ENCODE measurements around the gene NDUFA12. TPM values are rescaled to one million over a fixed set of nuclear protein-coding genes. Genes with fewer than 3 reads are reported as not detected.

NDUFA12 gene
- total RNA-seq: 100 to 1,000 TPM in 2 of 7 donors, 10 to 100 TPM in 5; 65.1 to 118 (median 91.2) TPM
- 100 to 1,000 TPM in 2 of 3 donors, 10 to 100 TPM in 1; 92.0 to 150 (median 145) TPM for polyA plus RNA-seq
- long read RNA-seq, donor 1, transcript NDUFA12-201 (4 exons, 635 nt): major isoform, 102 of 128 reads
- long read RNA-seq, donor 1, partial matches to known transcripts: 21 of 128 reads
- long read RNA-seq, donor 1, other reads (novel, unspliced or antisense): 0 of 128 reads
- long read RNA-seq, donor 2, transcript NDUFA12-206 (3 exons, 487 nt): minor isoform, 5 of 118 reads
- long read RNA-seq, donor 2, transcript NDUFA12-201 (4 exons, 635 nt): major isoform, 72 of 118 reads
- long read RNA-seq, donor 2, partial matches to known transcripts: 38 of 118 reads
- long read RNA-seq, donor 2, other reads (novel, unspliced or antisense): 0 of 118 reads

GRCh38 chr12:95003213-95003920 lies at the start of gene NDUFA12:
TSS of gene NDUFA12 (minus strand) at chr12:95003697. CDS start at chr12:95003680, 17 bp downstream.
- Histone ChIP-seq H3K27ac (peak within 1 kb of the TSS; percentile 73 to 93 (median 90)), H3K36me3 (peaks cover 0 to 26% (median 13%) of the 10 kb centered on the region in 6 donors), H3K4me3 (peak within 1 kb of the TSS; percentile 60 to 94 (median 80)), H3K27me3 (replicated peaks in 1 of 7) (no peaks in the 10 kb centered on the region), H3K9me3 (peaks cover 2 to 23% (median 18%) of the 10 kb centered on the region in 8 donors), H3K4me1 (peaks cover 24 to 66% (median 54%) of the 10 kb centered on the region in 6 donors)
- TF ChIP-seq POLR2A (IDR thresholded peaks at IDR 0.05) (peak in 1 of 3 donors; percentile 58), POLR2AphosphoS5 (IDR thresholded peaks at IDR 0.05) (peak; percentile 92 to 96 (median 94)), CTCF (IDR thresholded peaks at IDR 0.05 in 8 of 11, conservative IDR thresholded peaks at IDR 0.05 in 3 of 11) (no peak)
- peak; percentile 99 for DNase-seq
- 0 to 1% (median 0%) methylated on average over 19 to 34 of the region's 34 CpGs for WGBS, 5 donors
- intact Hi-C loops (cut with DNase I; ENCODE audit: low total_unique reads): no loop called here

GRCh38 chr12:95051241-95051640 lies 47.7 kb upstream of the NDUFA12 start:
- H3K27ac ChIP-seq: no peak overlapping the region
- no peak for DNase-seq
- TF ChIP-seq CTCF (IDR thresholded peaks at IDR 0.05 in 8 of 11, conservative IDR thresholded peaks at IDR 0.05 in 3 of 11): no peak
- TF ChIP-seq POLR2A (IDR thresholded peaks at IDR 0.05): no peak
- TF ChIP-seq POLR2AphosphoS5 (IDR thresholded peaks at IDR 0.05): no peak
- H3K36me3 ChIP-seq: peaks cover 0 to 100% (median 66%) of the 10 kb centered on the region in 6 donors
- no peaks in the 10 kb centered on the region for H3K9me3 ChIP-seq
- no peaks in the 10 kb centered on the region for H3K27me3 ChIP-seq (replicated peaks in 1 of 7)
- 91 to 98% (median 94%) methylated on average over 4 of the region's 4 CpGs for WGBS, 5 donors
- H3K4me1 ChIP-seq: no peaks in the 10 kb centered on the region
- no peak overlapping the region for H3K4me3 ChIP-seq
- intact Hi-C loops (cut with DNase I; ENCODE audit: low total_unique reads): no loop called here

- H3K36me3 ChIP-seq: peaks cover 0 to 97% (median 29%) of the 10 kb centered on the region in 6 donors
- TF ChIP-seq POLR2AphosphoS5 (IDR thresholded peaks at IDR 0.05): no peak
- no peak for TF ChIP-seq CTCF (IDR thresholded peaks at IDR 0.05 in 8 of 11, conservative IDR thresholded peaks at IDR 0.05 in 3 of 11)
- TF ChIP-seq POLR2A (IDR thresholded peaks at IDR 0.05): no peak
- H3K27me3 ChIP-seq (replicated peaks in 1 of 7): no peaks in the 10 kb centered on the region
- no peak for DNase-seq
- 90 to 96% (median 94%) methylated on average over 2 of the region's 2 CpGs for WGBS, 5 donors
- H3K4me3 ChIP-seq: no peak overlapping the region
- peaks cover 0 to 11% (median 3%) of the 10 kb centered on the region in 6 donors for H3K4me1 ChIP-seq
- intact Hi-C loops (cut with DNase I; ENCODE audit: low total_unique reads): no loop called here
- no peaks in the 10 kb centered on the region for H3K9me3 ChIP-seq
- no peak overlapping the region for H3K27ac ChIP-seq
These were observed 34.4 kb upstream of the NDUFA12 start for GRCh38 chr12:95037906-95038305.

- no peak overlapping the region for H3K4me3 ChIP-seq
- H3K27me3 ChIP-seq (replicated peaks in 1 of 7): no peaks in the 10 kb centered on the region
- H3K9me3 ChIP-seq: no peaks in the 10 kb centered on the region
- no peak for DNase-seq
- 91 to 100% (median 96%) methylated on average over 1 of the region's 1 CpG for WGBS, 5 donors
- H3K36me3 ChIP-seq: peaks cover 0 to 98% (median 36%) of the 10 kb centered on the region in 6 donors
- intact Hi-C loops (cut with DNase I; ENCODE audit: low total_unique reads): no loop called here
- peaks cover 0 to 11% (median 3%) of the 10 kb centered on the region in 6 donors for H3K4me1 ChIP-seq
- no peak overlapping the region for H3K27ac ChIP-seq
- no peak for TF ChIP-seq POLR2A (IDR thresholded peaks at IDR 0.05)
These were observed 31.3 kb upstream of the NDUFA12 start for GRCh38 chr12:95034750-95035149.

Data from spleen (tissue), 13 donors.